Measurements from ENCODE around the gene TBC1D10A. TPM values are rescaled to one million over a fixed set of nuclear protein-coding genes. Genes with fewer than 3 reads are reported as not detected.
"Not testable (repeated sequence)": the region's sequence is repeated elsewhere in the genome, so short reads cannot be mapped to it uniquely, and the experiment has no call there.

The TBC1D10A gene
- total RNA-seq, 1 donor: 12.9 TPM

DNA sequence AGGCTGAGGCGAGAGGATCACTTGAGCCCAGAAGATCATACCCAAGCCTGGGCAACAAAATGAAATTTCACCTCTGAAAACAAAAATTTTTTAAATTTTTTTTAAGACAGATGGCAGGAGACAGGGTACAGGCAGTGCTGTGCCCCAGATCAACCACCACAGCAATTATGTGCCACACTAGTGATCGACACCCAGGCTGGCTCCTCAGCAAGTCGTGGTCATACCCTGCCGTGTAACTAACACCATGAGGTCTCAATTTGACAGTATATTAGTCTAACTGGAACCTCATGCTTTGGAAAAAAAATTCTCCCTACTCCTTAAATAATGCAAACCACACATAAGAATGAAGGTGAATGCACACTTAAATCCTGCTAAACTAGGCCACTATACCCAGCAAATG, 21.7 kb upstream of the TBC1D10A start:
- TF ChIP-seq, protein P1, sequence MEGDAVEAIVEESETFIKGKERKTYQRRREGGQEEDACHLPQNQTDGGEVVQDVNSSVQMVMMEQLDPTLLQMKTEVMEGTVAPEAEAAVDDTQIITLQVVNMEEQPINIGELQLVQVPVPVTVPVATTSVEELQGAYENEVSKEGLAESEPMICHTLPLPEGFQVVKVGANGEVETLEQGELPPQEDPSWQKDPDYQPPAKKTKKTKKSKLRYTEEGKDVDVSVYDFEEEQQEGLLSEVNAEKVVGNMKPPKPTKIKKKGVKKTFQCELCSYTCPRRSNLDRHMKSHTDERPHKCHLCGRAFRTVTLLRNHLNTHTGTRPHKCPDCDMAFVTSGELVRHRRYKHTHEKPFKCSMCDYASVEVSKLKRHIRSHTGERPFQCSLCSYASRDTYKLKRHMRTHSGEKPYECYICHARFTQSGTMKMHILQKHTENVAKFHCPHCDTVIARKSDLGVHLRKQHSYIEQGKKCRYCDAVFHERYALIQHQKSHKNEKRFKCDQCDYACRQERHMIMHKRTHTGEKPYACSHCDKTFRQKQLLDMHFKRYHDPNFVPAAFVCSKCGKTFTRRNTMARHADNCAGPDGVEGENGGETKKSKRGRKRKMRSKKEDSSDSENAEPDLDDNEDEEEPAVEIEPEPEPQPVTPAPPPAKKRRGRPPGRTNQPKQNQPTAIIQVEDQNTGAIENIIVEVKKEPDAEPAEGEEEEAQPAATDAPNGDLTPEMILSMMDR (IDR thresholded peaks at IDR 0.05; ENCODE audit: insufficient read depth, low read length): no peak
- H3K4me3 ChIP-seq (ENCODE audit: low read depth, low read length): no peak overlapping the region
- no peak for DNase-seq (ENCODE audit: low read depth)

DNA sequence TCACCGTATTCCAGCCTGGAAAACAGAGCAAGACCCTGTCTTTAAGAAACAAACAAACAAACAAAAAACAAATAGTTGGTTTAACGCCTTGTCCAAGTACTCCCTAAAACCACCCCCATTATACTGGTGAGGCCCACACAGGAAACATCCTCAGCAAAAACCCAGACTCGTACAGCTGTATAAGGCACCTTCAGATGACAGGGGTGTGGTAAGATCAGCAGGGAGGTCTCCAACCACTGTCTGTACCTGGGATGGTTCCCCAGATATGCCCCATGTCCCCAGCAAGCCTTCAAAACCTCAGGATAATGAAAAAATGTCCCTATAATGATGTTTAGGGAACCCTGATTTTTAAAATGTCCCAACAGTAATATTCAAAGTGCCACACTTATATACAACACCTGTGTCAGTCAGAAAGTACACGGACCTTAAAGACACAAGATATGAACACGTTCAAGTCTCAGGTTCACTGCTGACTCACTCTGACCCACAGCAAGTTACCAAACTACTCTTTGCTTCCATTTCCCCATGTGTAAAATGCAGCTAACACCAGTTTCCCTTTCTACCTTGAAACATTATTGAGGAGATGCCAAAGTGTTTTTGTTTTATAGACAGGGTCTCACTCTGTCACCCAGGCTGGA, 20.6 kb upstream of the TBC1D10A start:
- H3K4me3 ChIP-seq (ENCODE audit: low read depth, low read length): no peak overlapping the region
- DNase-seq (ENCODE audit: low read depth): no peak
- TF ChIP-seq, protein P1 (IDR thresholded peaks at IDR 0.05; ENCODE audit: insufficient read depth, low read length): no peak

DNA sequence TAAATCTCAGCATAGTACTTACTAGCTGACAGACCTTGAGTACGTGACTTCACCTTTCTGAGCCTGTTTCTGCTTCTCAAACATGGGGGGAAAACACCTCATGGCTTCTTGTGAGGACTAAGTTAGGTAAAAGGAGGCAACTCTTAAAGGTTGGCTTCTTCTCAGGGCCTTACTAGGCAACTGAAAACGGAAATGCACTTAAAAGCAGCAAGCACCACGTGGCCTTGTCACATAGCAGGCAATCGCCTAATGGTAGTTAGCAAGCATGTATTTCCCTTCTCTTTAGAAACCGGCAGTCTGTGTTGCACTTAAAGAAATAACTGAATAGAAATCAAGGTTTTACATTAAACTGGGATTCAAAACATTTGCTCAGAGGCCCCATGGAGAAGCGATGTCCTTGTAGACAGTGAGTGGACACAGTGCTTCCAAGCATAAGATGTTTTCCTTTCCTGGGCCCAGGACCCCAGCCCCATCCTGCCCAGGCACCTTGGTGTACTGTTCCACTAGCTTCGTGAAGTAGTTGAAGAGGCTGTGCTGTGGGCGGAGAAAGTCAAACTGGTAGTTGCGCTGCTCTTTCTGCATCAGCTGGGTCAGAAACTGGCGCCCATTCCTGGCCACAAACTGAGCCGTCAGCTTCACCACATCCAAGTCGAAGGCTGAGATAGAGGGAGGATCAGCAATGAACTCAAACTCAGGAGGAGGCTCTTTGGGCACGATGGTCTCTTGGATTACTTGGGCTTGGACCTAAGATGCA, 17.9 kb upstream of the TBC1D10A start:
- TF ChIP-seq, protein P1 (IDR thresholded peaks at IDR 0.05; ENCODE audit: insufficient read depth, low read length): no peak
- no peak overlapping the region for H3K4me3 ChIP-seq (ENCODE audit: low read depth, low read length)
- no peak for DNase-seq (ENCODE audit: low read depth)

DNA sequence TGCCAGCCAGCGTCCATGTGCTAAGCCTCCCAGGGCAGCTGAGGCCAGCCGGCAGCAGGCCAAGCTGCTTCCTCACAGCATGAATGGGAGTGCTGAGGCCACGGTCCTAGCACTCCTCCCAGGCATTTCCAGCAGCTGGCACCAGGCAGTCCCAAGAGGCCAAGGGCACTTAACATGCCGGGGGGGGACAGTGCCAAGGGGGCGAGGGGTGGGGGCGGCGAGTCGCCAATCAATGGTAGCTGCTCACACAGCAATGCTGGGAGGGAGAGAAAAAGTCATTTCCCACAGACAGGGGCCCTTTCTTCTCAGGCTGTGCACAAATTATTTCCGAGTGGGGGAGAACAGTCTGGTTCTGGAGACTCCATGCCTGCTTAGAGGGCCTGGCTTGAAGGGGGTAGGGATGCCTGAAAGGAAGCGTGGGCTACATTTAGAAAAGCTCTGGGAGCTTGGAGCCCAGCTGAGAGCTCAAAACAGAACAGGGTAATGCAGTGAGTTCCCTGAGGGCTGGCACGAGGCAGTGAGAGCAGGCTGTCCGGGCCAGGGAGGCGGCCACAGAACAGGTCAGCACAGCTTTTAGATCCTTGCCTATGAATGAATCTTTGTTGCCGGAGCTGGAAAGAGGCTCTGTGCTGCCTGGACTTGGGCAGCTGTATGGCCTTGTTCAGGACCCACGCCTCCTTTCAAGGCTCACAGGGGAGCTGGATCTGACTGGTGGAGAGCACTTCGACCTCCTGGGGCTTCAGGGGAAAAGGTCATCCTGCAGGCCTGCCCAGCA, 14.4 kb upstream of the TBC1D10A start:
- TF ChIP-seq, protein P1 (IDR thresholded peaks at IDR 0.05; ENCODE audit: insufficient read depth, low read length): no peak

DNA sequence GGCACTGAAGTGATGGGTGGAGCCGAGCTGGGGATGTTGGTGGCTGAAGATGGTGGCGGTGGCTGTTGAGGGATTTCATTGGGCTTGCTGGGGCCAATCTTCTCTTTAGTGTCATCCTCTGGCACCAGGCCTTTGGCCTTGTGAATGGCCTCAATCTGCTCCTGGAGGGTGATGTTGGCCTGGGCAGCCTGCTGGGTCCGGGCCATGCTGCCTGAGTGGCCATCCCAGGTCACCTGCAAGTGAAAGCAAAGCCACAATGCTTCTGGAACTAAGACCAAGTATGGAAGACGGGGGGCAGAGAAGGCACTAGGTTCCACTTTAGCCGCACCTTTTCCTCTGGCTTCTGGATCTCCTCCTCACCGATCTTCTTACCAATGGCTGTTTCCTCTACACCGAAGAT, 12.1 kb upstream of the TBC1D10A start:
- TF ChIP-seq, protein P1 (IDR thresholded peaks at IDR 0.05; ENCODE audit: insufficient read depth, low read length): no peak
- DNase-seq (ENCODE audit: low read depth): no peak
- no peak overlapping the region for H3K4me3 ChIP-seq (ENCODE audit: low read depth, low read length)

More for the DNA sequence above, 14.4 kb upstream of the TBC1D10A start:
- no peak for DNase-seq (ENCODE audit: low read depth)
- H3K4me3 ChIP-seq (ENCODE audit: low read depth, low read length): no peak overlapping the region

DNA sequence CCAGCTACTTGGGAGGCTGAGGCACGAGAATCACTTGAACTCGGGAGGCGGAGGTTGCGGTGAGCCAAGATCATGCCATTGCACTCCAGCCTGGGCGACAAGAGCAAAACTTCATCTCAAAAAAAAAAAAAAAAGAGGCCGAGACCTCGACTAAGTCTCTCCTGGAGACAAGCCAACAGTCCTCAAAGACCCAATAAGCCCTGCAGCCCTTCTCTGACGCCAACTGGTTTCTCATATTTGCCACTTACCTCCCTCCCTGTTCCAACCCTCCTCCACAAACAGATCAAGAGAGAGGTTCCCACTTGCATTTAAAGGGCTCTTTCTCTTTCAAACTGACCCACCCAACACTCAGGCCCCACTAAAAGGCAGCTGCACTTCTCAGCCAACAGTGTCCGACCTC, 11.6 kb upstream of the TBC1D10A start:
- not testable (repeated sequence) for H3K4me3 ChIP-seq (ENCODE audit: low read depth, low read length); DNase-seq (ENCODE audit: low read depth)

DNA sequence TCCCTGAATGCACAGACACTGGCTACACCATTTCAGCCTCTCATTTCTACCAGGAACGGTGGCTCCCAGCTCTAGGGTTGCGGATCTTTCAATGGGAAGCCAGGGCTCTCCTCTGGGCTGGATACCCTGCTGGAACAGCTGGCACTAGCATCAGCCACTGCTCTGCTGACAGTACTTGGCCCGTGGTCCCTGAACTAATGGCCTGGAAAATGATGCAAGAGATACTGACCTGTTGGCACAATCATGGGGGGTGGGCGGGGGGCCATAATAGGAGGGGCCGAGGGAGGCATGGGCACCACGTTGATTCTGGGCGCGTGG, 10.7 kb upstream of the TBC1D10A start:
- TF ChIP-seq, protein P1 (IDR thresholded peaks at IDR 0.05; ENCODE audit: insufficient read depth, low read length): no peak
- no peak for DNase-seq (ENCODE audit: low read depth)
- H3K4me3 ChIP-seq (ENCODE audit: low read depth, low read length): no peak overlapping the region
